ENCODE measurements around the gene PICK1. TPM values are rescaled to one million over a fixed set of nuclear protein-coding genes. Genes with fewer than 3 reads are reported as not detected.

PICK1 gene
- total RNA-seq: 10.4 and 16.7 TPM in 2 replicates

GRCh38 chr22:38056969-38057891 is at the start of gene PICK1:
TSS of gene PICK1 (plus strand) at chr22:38057404. CDS start at chr22:38057810, 406 bp downstream.

GRCh38 chr22:38083931-38084631 is 26.9 kb downstream of the PICK1 start, which contains the start of gene SLC16A8:
TSS of gene SLC16A8 (minus strand) at chr22:38084184. CDS start at chr22:38082873, 1,311 bp downstream.

GRCh38 chr22:38110008-38110862 is 53.0 kb downstream of the PICK1 start, which contains the start of gene BAIAP2L2:
TSS of gene BAIAP2L2 (minus strand) at chr22:38110684. CDS start at chr22:38110525, 159 bp downstream.

Other genes starting within 250 kb of the PICK1 start
- gene GCAT, start 249.5 kb upstream of the PICK1 start, total RNA-seq: 20.2 and 33.1 TPM in 2 replicates
- gene GALR3, start 234.0 kb upstream of the PICK1 start, total RNA-seq: 0.07 TPM in 1 of 2 replicates, not detected in the other
- gene ANKRD54, start 213.1 kb upstream of the PICK1 start, total RNA-seq: 19.4 and 26.2 TPM in 2 replicates
- gene EIF3L, start 208.0 kb upstream of the PICK1 start, total RNA-seq: 343 and 385 TPM in 2 replicates
- 20.3 and 36.5 TPM in 2 replicates for gene MICALL1, start 151.1 kb upstream of the PICK1 start, total RNA-seq
- 0.26 TPM in 1 of 2 replicates, not detected in the other for gene C22orf23, start 103.8 kb upstream of the PICK1 start, total RNA-seq
- 39.0 and 39.6 TPM in 2 replicates for gene POLR2F, start 103.7 kb upstream of the PICK1 start, total RNA-seq
- 0.07 TPM in 1 of 2 replicates, not detected in the other for gene SOX10, start 72.8 kb upstream of the PICK1 start, total RNA-seq
- gene SLC16A8, start 26.8 kb downstream of the PICK1 start, total RNA-seq: 0.33 and 0.53 TPM in 2 replicates
- 0.39 and 0.69 TPM in 2 replicates for gene BAIAP2L2, start 53.3 kb downstream of the PICK1 start, total RNA-seq
- 18.1 and 19.7 TPM in 2 replicates for gene PLA2G6, start 124.4 kb downstream of the PICK1 start, total RNA-seq
- gene MAFF, start 144.6 kb downstream of the PICK1 start, total RNA-seq: 33.8 and 42.3 TPM in 2 replicates
- gene TMEM184B, start 215.6 kb downstream of the PICK1 start, total RNA-seq: 73.3 and 92.3 TPM in 2 replicates

Measured in smooth muscle cell of the pulmonary artery (primary cell).